ENCODE results near the gene LHFPL2.
"Not testable (repeated sequence)": the region's sequence is repeated elsewhere in the genome, so short reads cannot be mapped to it uniquely, and the experiment has no call there.

The LHFPL2 gene

GRCh38 chr5:78640662-78641474, 7.7 kb downstream of the LHFPL2 start:
- no peak for DNase-seq (ENCODE audit: low spot score)

- DNase-seq (ENCODE audit: low spot score) = no peak
These were observed 8.8 kb downstream of the LHFPL2 start for GRCh38 chr5:78639791-78640190.

- DNase-seq (ENCODE audit: low spot score) = no peak
These were observed 9.5 kb downstream of the LHFPL2 start for GRCh38 chr5:78638973-78639669.

GRCh38 chr5:78638423-78638822, 10.1 kb downstream of the LHFPL2 start:
- DNase-seq (ENCODE audit: low spot score) = no peak

GRCh38 chr5:78637468-78637867, 11.1 kb downstream of the LHFPL2 start:
- DNase-seq (ENCODE audit: low spot score) = no peak

- no peak for DNase-seq (ENCODE audit: low spot score)
These were observed 11.9 kb downstream of the LHFPL2 start for GRCh38 chr5:78636682-78637081.

- no peak for DNase-seq (ENCODE audit: low spot score)
These were observed 13.9 kb downstream of the LHFPL2 start for GRCh38 chr5:78634634-78635033.

GRCh38 chr5:78634229-78634628, 14.3 kb downstream of the LHFPL2 start:
- DNase-seq (ENCODE audit: low spot score) = no peak

GRCh38 chr5:78633700-78634099, 14.9 kb downstream of the LHFPL2 start:
- no peak for DNase-seq (ENCODE audit: low spot score)

- no peak for DNase-seq (ENCODE audit: low spot score)
These were observed 16.1 kb downstream of the LHFPL2 start for GRCh38 chr5:78632467-78632866.

- DNase-seq (ENCODE audit: low spot score) = no peak
These were observed 16.6 kb downstream of the LHFPL2 start for GRCh38 chr5:78631931-78632330.

GRCh38 chr5:78630047-78630446, 18.5 kb downstream of the LHFPL2 start:
- no peak for DNase-seq (ENCODE audit: low spot score)

- DNase-seq (ENCODE audit: low spot score) = no peak
These were observed 18.9 kb downstream of the LHFPL2 start for GRCh38 chr5:78629624-78630023.

- DNase-seq (ENCODE audit: low spot score) = no peak
These were observed 20.1 kb downstream of the LHFPL2 start for GRCh38 chr5:78628270-78628992.

- DNase-seq (ENCODE audit: low spot score) = no peak
These were observed 20.8 kb downstream of the LHFPL2 start for GRCh38 chr5:78627766-78628165.

GRCh38 chr5:78627175-78627574, 21.4 kb downstream of the LHFPL2 start:
- no peak for DNase-seq (ENCODE audit: low spot score)

GRCh38 chr5:78626009-78626571, 22.5 kb downstream of the LHFPL2 start:
- DNase-seq (ENCODE audit: low spot score) = no peak

- no peak for DNase-seq (ENCODE audit: low spot score)
These were observed 23.6 kb downstream of the LHFPL2 start for GRCh38 chr5:78624992-78625391.

GRCh38 chr5:78624011-78624541, 24.5 kb downstream of the LHFPL2 start:
- DNase-seq (ENCODE audit: low spot score) = no peak

- no peak for DNase-seq (ENCODE audit: low spot score)
These were observed 26.1 kb downstream of the LHFPL2 start for GRCh38 chr5:78622302-78622971.

GRCh38 chr5:78621291-78621738, 27.3 kb downstream of the LHFPL2 start:
- no peak for DNase-seq (ENCODE audit: low spot score)

GRCh38 chr5:78620119-78620518, 28.5 kb downstream of the LHFPL2 start:
- not testable (repeated sequence) for DNase-seq (ENCODE audit: low spot score)

Data from CD4-positive, alpha-beta T cell treated with Interleukin-15 for 4 hours (primary cell).